Spleen (tissue), 11 donors: ENCODE results near the gene GPC2. TPM values are rescaled to one million over a fixed set of nuclear protein-coding genes. Genes with fewer than 3 reads are reported as not detected.
"Not testable (repeated sequence)": the region's sequence is repeated elsewhere in the genome, so short reads cannot be mapped to it uniquely, and the experiment has no call there.

ENCODE experiments used
- DNase-seq: peaks from one replicate; pipeline ENCODE4 v3.0.0-alpha.2; 2020
- H3K27ac ChIP-seq, 8 donors: fragments of 200-600 bp; sonication (generic) in 7 of 8; 1 replicate in 4 of 8; 2 replicates in 4 of 8; pipeline versions ENCODE4 v1.5.0 to v1.8.0; 2016 to 2021; ENCODE audit warnings: inconsistent platforms in 4 of 8, mild to moderate bottlenecking in 4 of 8, moderate library complexity in 1 of 8
- H3K27me3 ChIP-seq, 7 donors: fragments of 200-600 bp; sonication (generic) in 6 of 7; replicated peaks in 1 of 7; 1 replicate in 4 of 7; 2 replicates in 3 of 7; pipeline versions ENCODE4 v1.5.0 to v1.8.0; 2016 to 2021; ENCODE audit warnings: inconsistent platforms in 3 of 7, mild to moderate bottlenecking in 1 of 7
- H3K36me3 ChIP-seq, 6 donors: fragments of 200-600 bp; sonication (generic) in 5 of 6; 1 replicate in 4 of 6; 2 replicates in 2 of 6; pipeline versions ENCODE4 v1.5.0 to v1.8.0; 2016 to 2021; ENCODE audit warnings: inconsistent platforms in 2 of 6
- H3K4me1 ChIP-seq, 6 donors: fragments of 200-600 bp; sonication (generic) in 5 of 6; 1 replicate in 3 of 6; 2 replicates in 3 of 6; pipeline versions ENCODE4 v1.5.0 to v1.8.0; 2016 to 2021; ENCODE audit warnings: inconsistent platforms in 3 of 6
- H3K4me3 ChIP-seq, 8 donors: fragments of 200-600 bp; sonication (generic) in 7 of 8; 1 replicate in 4 of 8; 2 replicates in 4 of 8; pipeline versions ENCODE4 v1.5.0 to v1.8.0; 2016 to 2021; ENCODE audit warnings: inconsistent platforms in 4 of 8, mild to moderate bottlenecking in 4 of 8, moderate library complexity in 2 of 8
- H3K9me3 ChIP-seq, 8 donors: fragments of 200-600 bp; sonication (generic) in 7 of 8; 1 replicate in 4 of 8; 2 replicates in 4 of 8; pipeline versions ENCODE4 v1.5.0 to v1.8.0; 2016 to 2021; ENCODE audit warnings: inconsistent platforms in 4 of 8
- CTCF ChIP-seq, 11 experiments: fragments of 200-600 bp in 7 of 11; fragments of 450-650 bp in 4 of 11; sonication (generic) in 4 of 11; IDR thresholded peaks in 8 of 11; conservative IDR thresholded peaks in 3 of 11; 1 replicate in 7 of 11; 2 replicates in 4 of 11; pipeline versions ENCODE4 v1.4.0 to v1.8.0; 2016 to 2021; ENCODE audit warnings: antibody characterized with exemption in 11 of 11, inconsistent platforms in 4 of 11, mild to moderate bottlenecking in 1 of 11
- POLR2A ChIP-seq, 3 donors: fragments of 450-650 bp; IDR thresholded peaks; one replicate each; pipeline ENCODE4 v1.5.1; 2017; ENCODE audit warnings: antibody characterized with exemption in 3 of 3, mild to moderate bottlenecking in 1 of 3
- POLR2AphosphoS5 ChIP-seq, 3 donors: sonication (generic); formaldehyde crosslinking; IDR thresholded peaks; one replicate each; pipeline ENCODE4 v1.5.1; 2017; ENCODE audit warnings: antibody characterized with exemption in 3 of 3
- WGBS, 5 donors: extraction: QIAGEN DNeasy Blood & Tissue Kit in 3 of 5; methylation state at CpG; one replicate each; pipeline versions ENCODE4 v1.1.5 to v1.1.7; 2013 to 2018; 5-methylcytosine and 5-hydroxymethylcytosine counted together
- intact Hi-C: fragments of 100-400 bp; cut with DNase I; formaldehyde crosslinking; loops from one replicate; pipeline ENCODE4 v1.15.0; 2023; ENCODE audit warnings: low total_unique reads
- polyA plus RNA-seq, 3 donors: library from polyadenylated mRNA; stranded (reverse); fragments of 200-250 nt; gene quantifications; one replicate each; pipeline ENCODE4 v1.2.1, GENCODE V29; 2013
- total RNA-seq, 7 donors: library from RNA; depleted of rRNA in 3 of 7; stranded (reverse); fragments of >200 nt in 3 of 7; fragmentation: NEBNext Ultra II Directional in 4 of 7; extraction: Animal tissue kit (Norgen Biotek cat#: 25700) in 4 of 7; gene quantifications; one replicate each; pipeline versions ENCODE4 v1.1.0 to v1.2.1, GENCODE V29; 2016 to 2021
- donor health status: healthy with polysubstance abuse.
- donor health status: DM: no; HTN: no; CAD: no; lungs with moderate emphysema.
- donor health status: DM: no; HTN: no; CAD: no.
- donor health status: Bipolar disorder and iron deficiency.
- donor health status: healthy.
- donor health status: DM: no; HTN: no; CAD: no.
- donor health status: DM: yes; HTN: yes; CAD: no.

Gene GPC2
- total and polyA plus RNA-seq, 10 donors = 2.1 to 5.3 (median 4.3) TPM

GRCh38 chr7:100200693-100201092, 23.5 kb upstream of the GPC2 start:
- Histone ChIP-seq H3K9me3 (no peaks in the 10 kb centered on the region), H3K27ac (peak overlapping the region in 5 of 8 donors; percentile 44 to 72 (median 52)), H3K4me1 (peaks cover 0 to 31% (median 12%) of the 10 kb centered on the region in 6 donors), H3K4me3 (peak overlapping the region in 4 of 8 donors; percentile 4 to 47 (median 12)), H3K27me3 (no peaks in the 10 kb centered on the region), H3K36me3 (peaks cover 0 to 10% (median 0%) of the 10 kb centered on the region in 6 donors)
- TF ChIP-seq POLR2A (IDR thresholded peaks at IDR 0.05) = no peak
- no peak for TF ChIP-seq POLR2AphosphoS5 (IDR thresholded peaks at IDR 0.05)
- no peak for TF ChIP-seq CTCF (IDR thresholded peaks at IDR 0.05 in 8 of 11, conservative IDR thresholded peaks at IDR 0.05 in 3 of 11)
- 82 to 94% (median 87%) methylated on average over 11 of the region's 11 CpGs for whole genome bisulfite sequencing, 5 donors
- DNase-seq = no peak
- intact Hi-C loops = no loop called here

- H3K4me3 ChIP-seq = no peak overlapping the region
- peaks cover 0 to 3% (median 0%) of the 10 kb centered on the region in 6 donors for H3K36me3 ChIP-seq
- intact Hi-C loops = no loop called here
- TF ChIP-seq POLR2AphosphoS5 (IDR thresholded peaks at IDR 0.05) (no peak), CTCF (IDR thresholded peaks at IDR 0.05 in 8 of 11, conservative IDR thresholded peaks at IDR 0.05 in 3 of 11) (no peak), POLR2A (IDR thresholded peaks at IDR 0.05) (no peak)
- H3K27me3 ChIP-seq = no peaks in the 10 kb centered on the region
- no peak for DNase-seq
- no peak overlapping the region for H3K27ac ChIP-seq
- peaks cover 0 to 55% (median 16%) of the 10 kb centered on the region in 6 donors for H3K4me1 ChIP-seq
- WGBS, 5 donors = 90 to 96% (median 93%) methylated on average over 10 of the region's 10 CpGs
- H3K9me3 ChIP-seq = no peaks in the 10 kb centered on the region
Measured at GRCh38 chr7:100198266-100198665, 21.1 kb upstream of the GPC2 start.

- intact Hi-C loops, H3K9me3 ChIP-seq, DNase-seq, H3K27me3 ChIP-seq, H3K4me3 ChIP-seq, H3K36me3 ChIP-seq: not testable (repeated sequence)
- WGBS, 5 donors = 76 to 92% (median 84%) methylated on average over 6 of the region's 6 CpGs
- Histone ChIP-seq H3K27ac (peak overlapping the region in 5 of 8 donors; percentile 44 to 89 (median 79)), H3K4me1 (peaks cover 3 to 75% (median 25%) of the 10 kb centered on the region in 6 donors)
Measured at GRCh38 chr7:100195901-100196322, 18.7 kb upstream of the GPC2 start.

- intact Hi-C loops = no loop called here
Measured at GRCh38 chr7:100195222-100195621, 18.0 kb upstream of the GPC2 start.

More at GRCh38 chr7:100195222-100195621, 18.0 kb upstream of the GPC2 start:
- Histone ChIP-seq H3K4me1 (peaks cover 7 to 75% (median 26%) of the 10 kb centered on the region in 6 donors), H3K36me3 (no peaks in the 10 kb centered on the region), H3K27me3 (no peaks in the 10 kb centered on the region), H3K4me3 (no peak overlapping the region), H3K27ac (peak overlapping the region in 5 of 8 donors; percentile 44 to 89 (median 79)), H3K9me3 (no peaks in the 10 kb centered on the region)
- 72 to 91% (median 80%) methylated on average over 2 of the region's 2 CpGs for WGBS, 5 donors
- TF ChIP-seq CTCF (IDR thresholded peaks at IDR 0.05 in 8 of 11, conservative IDR thresholded peaks at IDR 0.05 in 3 of 11) (no peak), POLR2A (IDR thresholded peaks at IDR 0.05) (no peak), POLR2AphosphoS5 (IDR thresholded peaks at IDR 0.05) (no peak)
- DNase-seq = no peak
